ENCODE measurements around the gene RIMKLA. TPM values are rescaled to one million over a fixed set of nuclear protein-coding genes. Genes with fewer than 3 reads are reported as not detected.

The RIMKLA gene
- total and polyA plus RNA-seq, 2 of the 13 experiments (the other 11 are each of a cell fraction or from before 2014, with no cell fraction given) = 2.5 to 3.8 TPM

GRCh38 chr1:42456010-42456753, 75.6 kb downstream of the RIMKLA start, which contains the start of the genes PPCS and ZMYND12 (continued):
- TF ChIP-seq, protein P1, sequence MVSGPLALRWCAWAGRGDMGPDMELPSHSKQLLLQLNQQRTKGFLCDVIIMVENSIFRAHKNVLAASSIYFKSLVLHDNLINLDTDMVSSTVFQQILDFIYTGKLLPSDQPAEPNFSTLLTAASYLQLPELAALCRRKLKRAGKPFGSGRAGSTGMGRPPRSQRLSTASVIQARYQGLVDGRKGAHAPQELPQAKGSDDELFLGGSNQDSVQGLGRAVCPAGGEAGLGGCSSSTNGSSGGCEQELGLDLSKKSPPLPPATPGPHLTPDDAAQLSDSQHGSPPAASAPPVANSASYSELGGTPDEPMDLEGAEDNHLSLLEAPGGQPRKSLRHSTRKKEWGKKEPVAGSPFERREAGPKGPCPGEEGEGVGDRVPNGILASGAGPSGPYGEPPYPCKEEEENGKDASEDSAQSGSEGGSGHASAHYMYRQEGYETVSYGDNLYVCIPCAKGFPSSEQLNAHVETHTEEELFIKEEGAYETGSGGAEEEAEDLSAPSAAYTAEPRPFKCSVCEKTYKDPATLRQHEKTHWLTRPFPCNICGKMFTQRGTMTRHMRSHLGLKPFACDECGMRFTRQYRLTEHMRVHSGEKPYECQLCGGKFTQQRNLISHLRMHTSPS (CRISPR knock-in tag; IDR thresholded peaks at IDR 0.05; ENCODE audit: low read depth) = no peak; the same call in 1 of the 2 replicates
- TF ChIP-seq KMT2B (CRISPR knock-in tag; IDR thresholded peaks at IDR 0.05) (no peak; the same call in 1 of the 2 replicates), ZNF251 (CRISPR knock-in tag; IDR thresholded peaks at IDR 0.05) (no peak), SP140L (CRISPR knock-in tag; IDR thresholded peaks at IDR 0.05; ENCODE audit: borderline replicate concordance) (no peak; the same call in 1 of the 2 replicates), FOXP1 (IDR thresholded peaks at IDR 0.05) (no peak), FOXP1 (CRISPR knock-in tag; IDR thresholded peaks at IDR 0.05) (peak; percentile 26; the same call in 1 of the 2 replicates), ZHX1 (CRISPR knock-in tag; IDR thresholded peaks at IDR 0.05; ENCODE audit: low read depth) (peak; percentile 79; the same call in 1 of the 2 replicates), ERF (CRISPR knock-in tag; IDR thresholded peaks at IDR 0.05) (peak; percentile 54), ZNF678 (CRISPR knock-in tag; IDR thresholded peaks at IDR 0.05) (no peak), ZFP82 (CRISPR knock-in tag; IDR thresholded peaks at IDR 0.05; ENCODE audit: borderline replicate concordance) (no peak), ZKSCAN5 (CRISPR knock-in tag; IDR thresholded peaks at IDR 0.05) (no peak), RXRB (CRISPR knock-in tag; IDR thresholded peaks at IDR 0.05; ENCODE audit: borderline replicate concordance) (no peak; the same call in 1 of the 2 replicates), RAD51 (IDR thresholded peaks at IDR 0.05; ENCODE audit: borderline replicate concordance) (peak; percentile 89), ZBTB46 (CRISPR knock-in tag; IDR thresholded peaks at IDR 0.05; ENCODE audit: borderline replicate concordance) (no peak), MTF1 (CRISPR knock-in tag; IDR thresholded peaks at IDR 0.05) (no peak), ZMYM3 (CRISPR knock-in tag; IDR thresholded peaks at IDR 0.05) (no peak), HMG20B (CRISPR knock-in tag; conservative IDR thresholded peaks at IDR 0.05) (no peak), ZNF224 (CRISPR knock-in tag; IDR thresholded peaks at IDR 0.05) (0 out of 2 replicates have a peak, but pooled peaks have one; percentile 83), ZFYVE20 (CRISPR knock-in tag; IDR thresholded peaks at IDR 0.05; ENCODE audit: borderline replicate concordance, low read depth) (no peak), AGO2 (optimal IDR thresholded peaks at IDR 0.05; ENCODE audit: low read depth, low read length) (peak; percentile 87), MED1 (CRISPR knock-in tag; IDR thresholded peaks at IDR 0.05) (0 out of 2 replicates have a peak, but pooled peaks have one; percentile 26), ZKSCAN1 (IDR thresholded peaks at IDR 0.05; ENCODE audit: low read length) (no peak), EZH2 (conservative IDR thresholded peaks at IDR 0.05; ENCODE audit: low read depth, low read length) (no peak), RCOR2 (CRISPR knock-in tag; IDR thresholded peaks at IDR 0.05) (no peak), RBFOX2 (IDR thresholded peaks at IDR 0.05; ENCODE audit: low read depth, low read length) (peak; percentile 99), SYNCRIP (IDR thresholded peaks at IDR 0.05; ENCODE audit: insufficient read depth, low read depth, low read length) (no peak), HMGA1 (CRISPR knock-in tag; conservative IDR thresholded peaks at IDR 0.05) (no peak)

Data from HepG2 (cell line).